ENCODE data around the gene TAMALIN.

DNA sequence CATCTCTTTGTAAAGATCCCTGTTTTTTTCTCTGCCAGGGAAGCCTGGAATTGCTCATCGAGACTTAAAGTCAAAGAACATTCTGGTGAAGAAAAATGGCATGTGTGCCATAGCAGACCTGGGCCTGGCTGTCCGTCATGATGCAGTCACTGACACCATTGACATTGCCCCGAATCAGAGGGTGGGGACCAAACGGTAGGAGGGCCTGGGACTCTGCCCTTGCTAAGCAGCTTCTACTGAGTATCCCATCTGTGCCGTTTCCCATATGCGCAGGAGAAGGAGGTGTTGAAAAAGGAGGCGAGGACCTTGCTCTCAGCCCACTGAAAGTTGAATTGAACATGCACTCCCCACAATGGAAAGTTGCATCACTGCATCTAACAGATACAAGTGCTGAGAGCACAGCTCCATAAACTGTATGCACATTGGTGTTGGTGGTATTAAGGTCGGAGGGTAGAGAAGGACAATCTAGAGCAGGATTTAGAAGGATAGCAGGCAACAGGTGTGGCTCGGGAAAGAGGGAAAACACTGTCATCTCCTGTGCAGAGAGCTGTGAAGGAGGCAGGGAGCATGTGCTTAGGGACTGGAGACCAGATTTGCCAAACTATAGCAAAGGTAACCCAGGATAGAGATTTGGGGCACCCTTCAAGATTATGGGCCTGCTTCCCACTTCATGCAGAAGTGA, 21.5 kb upstream of the TAMALIN start:
- no peak for TF ChIP-seq GATA3 (IDR thresholded peaks at IDR 0.05; ENCODE audit: low read depth, low read length)
- TF ChIP-seq GATA2 (IDR thresholded peaks at IDR 0.05; ENCODE audit: low read depth, low read length) = no peak

Data from SH-SY5Y (cell line).